WTC11 (cell line): ENCODE data around the gene ARID2.

Experiments
- CTCF ChIP-seq: fragments of 200-600 bp; IDR thresholded peaks from 2 replicates; pipeline ENCODE4 v1.8.0; 2022; ENCODE audit warnings: antibody characterized with exemption
- E2F1 ChIP-seq: sonication (generic); formaldehyde crosslinking; IDR thresholded peaks from 2 replicates; pipeline ENCODE4 v1.8.0; 2022; ENCODE audit warnings: mild to moderate bottlenecking, missing genetic modification reagents
- JUN ChIP-seq: sonication (generic); formaldehyde crosslinking; IDR thresholded peaks from 2 replicates; pipeline ENCODE4 v1.8.0; 2023; ENCODE audit warnings: mild to moderate bottlenecking, missing genetic modification reagents
- MAX ChIP-seq: sonication (generic); formaldehyde crosslinking; IDR thresholded peaks from 2 replicates; pipeline ENCODE4 v1.8.0; 2022; ENCODE audit warnings: mild to moderate bottlenecking, missing genetic modification reagents
- SMAD3 ChIP-seq: sonication (generic); formaldehyde crosslinking; IDR thresholded peaks from 2 replicates; pipeline ENCODE4 v1.8.0; 2022; ENCODE audit warnings: missing genetic modification reagents, mild to moderate bottlenecking, borderline replicate concordance
- ZBTB21 ChIP-seq: sonication (generic); formaldehyde crosslinking; IDR thresholded peaks from 2 replicates; pipeline ENCODE4 v1.8.1; 2023; ENCODE audit warnings: mild to moderate bottlenecking, missing genetic modification reagents, borderline replicate concordance

DNA sequence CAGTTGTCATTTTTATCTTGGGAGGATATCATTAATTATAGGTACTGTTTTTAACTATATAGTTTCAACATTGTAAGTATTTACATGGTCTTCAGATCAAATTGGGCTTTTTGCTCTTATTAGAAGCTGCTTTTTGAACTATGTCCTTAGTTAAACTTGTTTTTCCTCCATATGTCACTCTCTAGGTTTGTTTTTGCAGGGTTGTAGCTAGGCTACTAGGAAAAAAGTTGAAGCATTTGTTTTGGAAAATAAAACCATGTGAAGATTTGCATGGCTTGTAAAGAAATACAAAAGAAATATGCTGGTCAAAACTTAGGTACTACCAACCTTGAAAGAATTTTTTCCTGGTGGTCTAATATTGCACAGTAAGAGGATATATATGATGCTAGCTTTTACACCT is 3.4 kb downstream of the ARID2 start:
- TF ChIP-seq CTCF (no peak), SMAD3 (CRISPR knock-in tag) (no peak), JUN (CRISPR knock-in tag) (no peak), E2F1 (CRISPR knock-in tag) (no peak), MAX (CRISPR knock-in tag) (no peak), ZBTB21 (no peak)
